SK-N-SH (cell line): ENCODE data around the gene COLQ. TPM values are rescaled to one million over a fixed set of nuclear protein-coding genes. Genes with fewer than 3 reads are reported as not detected.

Source experiments
- CTCF ChIA-PET: fragments of 300-600, 350-600 bp; formaldehyde crosslinking; extraction: SDS; loops from one replicate; lab custom pipeline; 2021; lab: Yijun Ruan, JAX
- POLR2A ChIA-PET: fragments of 350-600 bp; sonication (Branson Sonifier 250); formaldehyde crosslinking; extraction: SDS; loops from one replicate; lab custom pipeline; 2020; ENCODE audit warnings: antibody characterized with exemption, inconsistent platforms; lab: Yijun Ruan, JAX
- DNase-seq: peaks from one replicate; pipeline ENCODE4 v3.0.0; 2012
- H2AFZ ChIP-seq: fragments of 200-600 bp; sonication (generic); 2 replicates; pipeline ENCODE4 v1.8.1; 2016; ENCODE audit warnings: antibody characterized with exemption, mild to moderate bottlenecking, low read depth
- H3F3A ChIP-seq: fragments of 200-600 bp; sonication (generic); replicated peaks from 2 replicates; pipeline ENCODE3; 2016; ENCODE audit warnings: antibody characterized with exemption, mild to moderate bottlenecking; ENCODE audit not compliant: insufficient read depth
- H3K27ac ChIP-seq, 2 experiments: fragments of 200-500 bp in 1 of 2; fragments of 200-600 bp in 1 of 2; sonication (Bioruptor generic) in 1 of 2; sonication (generic), shearing (Covaris generic) in 1 of 2; 2 replicates each; pipeline versions ENCODE4 v1.5.1 to v1.6.1; 2014 to 2016; ENCODE audit warnings: low read depth in 2 of 2, inconsistent platforms in 1 of 2, low read length in 1 of 2, mild to moderate bottlenecking in 1 of 2, mixed read lengths in 1 of 2
- H3K27me3 ChIP-seq: fragments of 200-600 bp; sonication (generic), shearing (Covaris generic); 2 replicates; pipeline ENCODE4 v1.6.1; 2016; ENCODE audit warnings: mixed run types; ENCODE audit not compliant: insufficient read depth
- H3K36me3 ChIP-seq, 2 experiments: fragments of 200-500 bp in 1 of 2; fragments of 200-600 bp in 1 of 2; sonication (Bioruptor generic) in 1 of 2; sonication (generic) in 1 of 2; replicated peaks in 1 of 2; 2 replicates each; pipeline versions ENCODE3 to v1.5.1; 2014 to 2016; ENCODE audit warnings: low read length in 1 of 2, mild to moderate bottlenecking in 1 of 2; ENCODE audit not compliant: insufficient read depth in 2 of 2, control insufficient read depth in 1 of 2
- H3K4me1 ChIP-seq, 2 experiments: fragments of 200-500 bp in 1 of 2; fragments of 200-600 bp in 1 of 2; sonication (Bioruptor generic) in 1 of 2; sonication (generic), shearing (Covaris generic) in 1 of 2; 2 replicates each; pipeline versions ENCODE4 v1.5.1 to v1.6.1; 2014 to 2016; ENCODE audit warnings: low read depth in 1 of 2, low read length in 1 of 2, mixed run types in 1 of 2; ENCODE audit not compliant: insufficient read depth in 2 of 2, control insufficient read depth in 1 of 2
- H3K4me2 ChIP-seq: fragments of 200-600 bp; sonication (generic), shearing (Covaris generic); 2 replicates; pipeline ENCODE4 v1.6.1; 2017; ENCODE audit warnings: mixed run types
- H3K4me3 ChIP-seq, 2 experiments: fragments of 200-500 bp in 1 of 2; fragments of 200-600 bp in 1 of 2; sonication (Bioruptor generic) in 1 of 2; sonication (generic), shearing (Covaris generic) in 1 of 2; 2 replicates each; pipeline versions ENCODE4 v1.5.1 to v1.8.1; 2014 to 2016; ENCODE audit warnings: low read depth in 2 of 2, inconsistent platforms in 1 of 2, low read length in 1 of 2, mild to moderate bottlenecking in 1 of 2, mixed read lengths in 1 of 2, moderate library complexity in 1 of 2
- H3K79me2 ChIP-seq: fragments of 200-600 bp; sonication (generic); 2 replicates; pipeline ENCODE4 v1.8.1; 2017; ENCODE audit warnings: mild to moderate bottlenecking; ENCODE audit not compliant: insufficient read depth
- H3K9ac ChIP-seq: fragments of 200-600 bp; sonication (generic); 2 replicates; pipeline ENCODE4 v1.6.1; 2017; ENCODE audit warnings: mixed run types
- H3K9me2 ChIP-seq: fragments of 200-600 bp; sonication (generic); 2 replicates; pipeline ENCODE4 v1.6.1; 2017; ENCODE audit warnings: mixed run types
- H3K9me3 ChIP-seq: fragments of 200-600 bp; sonication (generic); 2 replicates; pipeline ENCODE4 v1.6.1; 2017; ENCODE audit warnings: mixed run types, mild to moderate bottlenecking, moderate library complexity
- H4K20me1 ChIP-seq: fragments of 200-600 bp; sonication (generic); 2 replicates; pipeline ENCODE4 v1.6.1; 2017; ENCODE audit warnings: mild to moderate bottlenecking, mixed run types; ENCODE audit not compliant: insufficient read depth
- CTCF ChIP-seq: fragments of 200-600 bp; sonication (generic); IDR thresholded peaks from 2 replicates; pipeline ENCODE4 v1.6.1; 2017; ENCODE audit warnings: antibody characterized with exemption, mild to moderate bottlenecking, moderate library complexity
- FOXM1 ChIP-seq: IDR thresholded peaks from 2 replicates; pipeline ENCODE4 v1.4.0; 2012; ENCODE audit warnings: low read depth, mild to moderate bottlenecking
- GABPA ChIP-seq: IDR thresholded peaks from 2 replicates; pipeline ENCODE4 v1.4.0; 2012; ENCODE audit warnings: low read depth, mild to moderate bottlenecking
- MAX ChIP-seq: IDR thresholded peaks from 2 replicates; pipeline ENCODE4 v1.4.0; 2012; ENCODE audit warnings: low read depth
- RAD21 ChIP-seq: IDR thresholded peaks from 2 replicates; pipeline ENCODE4 v1.6.1; 2012; ENCODE audit warnings: mild to moderate bottlenecking, low read length
- RXRA ChIP-seq: IDR thresholded peaks from 2 replicates; pipeline ENCODE4 v1.4.0; 2012; ENCODE audit warnings: low read depth, mild to moderate bottlenecking, borderline replicate concordance
- SIN3A ChIP-seq: IDR thresholded peaks from 2 replicates; pipeline ENCODE4 v1.6.1; 2012; ENCODE audit warnings: low read depth, mild to moderate bottlenecking, low read length, moderate library complexity, borderline replicate concordance
- TAF1 ChIP-seq: IDR thresholded peaks from 2 replicates; pipeline ENCODE4 v1.6.1; 2012; ENCODE audit warnings: low read depth, mild to moderate bottlenecking, low read length, moderate library complexity, borderline replicate concordance
- TCF12 ChIP-seq: IDR thresholded peaks from 2 replicates; pipeline ENCODE4 v1.4.0; 2012
- TEAD4 ChIP-seq: IDR thresholded peaks from 2 replicates; pipeline ENCODE4 v1.4.0; 2012; ENCODE audit warnings: mild to moderate bottlenecking, borderline replicate concordance; ENCODE audit not compliant: insufficient read depth
- ZBTB33 ChIP-seq: IDR thresholded peaks from 2 replicates; pipeline ENCODE4 v1.4.0; 2012; ENCODE audit warnings: low read depth, borderline replicate concordance
- WGBS: methylation state at CpG from one replicate; pipeline ENCODE4 v1.1.6; 2017; ENCODE audit warnings: low lambda C conversion rate; 5-methylcytosine and 5-hydroxymethylcytosine counted together
- polyA plus RNA-seq, 3 experiments: library from polyadenylated mRNA; depleted of rRNA; stranded (reverse); fragments of >200 nt; gene quantifications; 2 replicates each; pipeline ENCODE4 v1.2.3, GENCODE V29; 2012

COLQ gene
- polyA plus RNA-seq, 1 of the 3 experiments (the other 2 are of a cell fraction): 1.5 TPM

- no peaks in the 10 kb centered on the region for H3F3A ChIP-seq
- TF ChIP-seq ZBTB33 (no peak), RAD21 (no peak), TCF12 (no peak), SIN3A (no peak), CTCF (no peak), TEAD4 (no peak), FOXM1 (no peak), MAX (no peak)
- TF ChIP-seq, all 33 proteins: peak for 0
- no peak for DNase-seq
- no peaks in the 10 kb centered on the region for H3K9me2 ChIP-seq
- H3K9me3 ChIP-seq: no peaks in the 10 kb centered on the region
- ChIA-PET CTCF (interaction anchor here (0.5 to 5.1 kb wide), 3 partner anchors 13 to 137 kb away, joined by 3 to 21 read pairs (median 5); no protein-coding TSS in a partner anchor), POLR2A (no interaction called here)
- no peaks in the 10 kb centered on the region for H4K20me1 ChIP-seq
- no peaks in the 10 kb centered on the region for H3K27me3 ChIP-seq
- no peaks in the 10 kb centered on the region for H3K36me3 ChIP-seq
- no peak overlapping the region; a peak in 1 of 4 replicates for H3K4me3 ChIP-seq
- no peak overlapping the region for H2AFZ ChIP-seq
- no peaks in the 10 kb centered on the region for H3K79me2 ChIP-seq
- H3K4me1 ChIP-seq: peaks cover 0 to 19% of the 10 kb centered on the region in 2 experiments; a peak in 1 of 4 replicates
- H3K4me2 ChIP-seq: no peak overlapping the region
- no peak overlapping the region for H3K9ac ChIP-seq
- whole genome bisulfite sequencing: 78% methylated on average over 5 of the region's 5 CpGs
- no peak overlapping the region for H3K27ac ChIP-seq
Measured at GRCh38 chr3:15513810-15514662, 7.5 kb downstream of the COLQ start.

- TF ChIP-seq TEAD4: no peak
- TF ChIP-seq GABPA: no peak
- TF ChIP-seq TAF1: no peak
- TF ChIP-seq RXRA: no peak
- no peak overlapping the region for H3K27ac ChIP-seq
- no peak overlapping the region for H3K4me2 ChIP-seq
- H3K9me2 ChIP-seq: no peaks in the 10 kb centered on the region
- no peaks in the 10 kb centered on the region for H3K79me2 ChIP-seq
- no peak overlapping the region for H3K9ac ChIP-seq
- CTCF ChIA-PET: interaction anchor here (1.8 to 5.1 kb wide), 3 partner anchors 10 to 16 kb away, joined by 4 to 21 read pairs (median 9); no protein-coding TSS in a partner anchor
- POLR2A ChIA-PET: no interaction called here
- H3K27me3 ChIP-seq: no peaks in the 10 kb centered on the region
- peaks cover 0 to 19% of the 10 kb centered on the region in 2 experiments; a peak in 1 of 4 replicates for H3K4me1 ChIP-seq
- H3F3A ChIP-seq: no peaks in the 10 kb centered on the region
- H2AFZ ChIP-seq: no peak overlapping the region
- H3K4me3 ChIP-seq: no peak overlapping the region
- no peaks in the 10 kb centered on the region for H4K20me1 ChIP-seq
- WGBS: 95% methylated on average over 7 of the region's 7 CpGs
- DNase-seq: no peak
- no peaks in the 10 kb centered on the region for H3K36me3 ChIP-seq
- H3K9me3 ChIP-seq: no peaks in the 10 kb centered on the region
Measured at GRCh38 chr3:15513116-15513515, 8.4 kb downstream of the COLQ start.
